ENCODE data around the gene DIPK1B.
"Not testable (repeated sequence)": the region's sequence is repeated elsewhere in the genome, so short reads cannot be mapped to it uniquely, and the experiment has no call there.

DNA sequence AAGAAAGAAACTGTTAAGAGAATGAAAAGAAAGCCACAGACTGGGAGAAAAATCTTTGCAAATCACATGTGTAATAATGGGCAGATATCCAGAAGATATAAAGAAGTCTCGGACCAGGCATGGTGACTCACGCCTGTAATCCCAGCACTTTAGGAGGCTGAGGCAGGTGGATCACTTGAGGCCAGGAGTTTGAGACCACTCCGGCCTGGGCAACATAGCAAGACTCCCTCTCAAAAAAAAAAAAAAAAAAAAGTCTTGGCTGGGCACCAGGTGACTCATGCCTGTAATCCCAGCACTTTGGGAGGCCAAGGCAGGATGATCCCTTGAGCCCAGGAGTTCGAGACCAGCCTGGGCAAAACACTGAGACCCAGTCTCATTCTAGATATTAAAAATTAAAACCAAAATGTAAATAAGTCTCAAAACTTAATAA is 1.1 kb upstream of the DIPK1B start:
- TF ChIP-seq POLR2A (IDR thresholded peaks at IDR 0.05), result not testable (repeated sequence)
- TF ChIP-seq, protein P1, sequence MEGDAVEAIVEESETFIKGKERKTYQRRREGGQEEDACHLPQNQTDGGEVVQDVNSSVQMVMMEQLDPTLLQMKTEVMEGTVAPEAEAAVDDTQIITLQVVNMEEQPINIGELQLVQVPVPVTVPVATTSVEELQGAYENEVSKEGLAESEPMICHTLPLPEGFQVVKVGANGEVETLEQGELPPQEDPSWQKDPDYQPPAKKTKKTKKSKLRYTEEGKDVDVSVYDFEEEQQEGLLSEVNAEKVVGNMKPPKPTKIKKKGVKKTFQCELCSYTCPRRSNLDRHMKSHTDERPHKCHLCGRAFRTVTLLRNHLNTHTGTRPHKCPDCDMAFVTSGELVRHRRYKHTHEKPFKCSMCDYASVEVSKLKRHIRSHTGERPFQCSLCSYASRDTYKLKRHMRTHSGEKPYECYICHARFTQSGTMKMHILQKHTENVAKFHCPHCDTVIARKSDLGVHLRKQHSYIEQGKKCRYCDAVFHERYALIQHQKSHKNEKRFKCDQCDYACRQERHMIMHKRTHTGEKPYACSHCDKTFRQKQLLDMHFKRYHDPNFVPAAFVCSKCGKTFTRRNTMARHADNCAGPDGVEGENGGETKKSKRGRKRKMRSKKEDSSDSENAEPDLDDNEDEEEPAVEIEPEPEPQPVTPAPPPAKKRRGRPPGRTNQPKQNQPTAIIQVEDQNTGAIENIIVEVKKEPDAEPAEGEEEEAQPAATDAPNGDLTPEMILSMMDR (IDR thresholded peaks at IDR 0.05), result not testable (repeated sequence)

Measured in thyroid gland (tissue), 4 donors.